Measurements from ENCODE around the gene CCNL2.
"Not testable (repeated sequence)": the region's sequence is repeated elsewhere in the genome, so short reads cannot be mapped to it uniquely, and the experiment has no call there.

The CCNL2 gene

GRCh38 chr1:1399187-1399871 lies at the start of gene CCNL2:
TSS of gene CCNL2 (minus strand) at chr1:1399335. CDS start at chr1:1399306, 29 bp downstream.
- DNase-seq: peak; percentile 99

DNA sequence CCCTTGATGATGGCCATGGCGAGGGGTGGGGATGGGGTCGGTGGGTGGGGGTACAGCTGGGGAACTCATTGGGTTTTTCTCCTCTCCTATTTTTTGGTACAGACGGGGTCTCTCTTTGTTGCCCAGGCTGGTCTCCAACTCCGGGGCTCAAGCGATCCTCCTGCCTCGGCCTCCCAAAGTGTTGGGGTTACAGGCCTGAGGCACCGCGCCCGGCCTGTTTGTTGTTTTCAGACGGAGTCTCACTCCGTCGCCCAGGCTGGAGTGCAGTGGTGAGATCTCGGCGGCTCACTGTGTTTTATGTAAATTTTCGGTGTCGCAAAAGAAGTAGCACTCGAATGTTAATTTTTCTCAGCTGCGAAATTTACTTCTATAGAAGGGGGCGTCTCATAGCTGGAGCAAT lies 47.5 kb upstream of the CCNL2 start:
- not testable (repeated sequence) for DNase-seq

DNA sequence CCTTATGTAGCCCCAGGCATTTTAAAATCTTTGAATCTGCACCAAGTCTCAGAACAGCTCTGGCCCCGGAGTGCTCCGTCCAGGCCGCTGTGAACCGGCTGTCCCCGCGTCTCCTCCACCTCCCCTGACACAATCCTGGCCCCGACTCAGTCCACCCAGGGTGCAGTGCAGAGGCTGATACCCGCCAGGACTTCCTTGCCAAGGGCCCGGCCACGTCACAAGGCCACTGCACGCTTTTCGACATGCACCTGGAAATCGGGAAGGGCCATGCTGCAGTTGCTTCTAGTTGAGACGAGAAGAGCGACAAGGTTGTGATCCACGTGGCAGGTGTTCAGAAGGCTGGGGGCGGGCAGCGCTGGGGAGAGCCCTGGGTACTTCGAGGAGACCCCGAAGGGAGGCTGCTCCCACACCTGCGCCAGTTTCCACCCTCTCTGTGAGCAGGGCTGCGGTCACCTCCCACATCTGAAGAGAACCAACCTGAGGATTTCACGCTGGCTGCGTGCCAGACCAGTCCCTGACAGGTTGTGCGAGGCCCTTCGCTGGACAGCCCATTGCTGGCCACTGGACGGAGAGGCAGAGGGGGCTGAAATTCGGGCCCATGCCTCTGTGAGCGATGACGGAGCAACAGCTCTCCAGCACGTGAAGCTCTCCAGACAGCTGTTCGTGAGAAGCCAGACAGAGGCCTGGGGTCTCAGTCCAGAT lies 43.1 kb upstream of the CCNL2 start:
- no peak for DNase-seq

GRCh38 chr1:1441002-1441888 lies 42.1 kb upstream of the CCNL2 start:
- peak; percentile 71 for DNase-seq

GRCh38 chr1:1440262-1441001 lies 41.3 kb upstream of the CCNL2 start:
- no peak for DNase-seq

DNA sequence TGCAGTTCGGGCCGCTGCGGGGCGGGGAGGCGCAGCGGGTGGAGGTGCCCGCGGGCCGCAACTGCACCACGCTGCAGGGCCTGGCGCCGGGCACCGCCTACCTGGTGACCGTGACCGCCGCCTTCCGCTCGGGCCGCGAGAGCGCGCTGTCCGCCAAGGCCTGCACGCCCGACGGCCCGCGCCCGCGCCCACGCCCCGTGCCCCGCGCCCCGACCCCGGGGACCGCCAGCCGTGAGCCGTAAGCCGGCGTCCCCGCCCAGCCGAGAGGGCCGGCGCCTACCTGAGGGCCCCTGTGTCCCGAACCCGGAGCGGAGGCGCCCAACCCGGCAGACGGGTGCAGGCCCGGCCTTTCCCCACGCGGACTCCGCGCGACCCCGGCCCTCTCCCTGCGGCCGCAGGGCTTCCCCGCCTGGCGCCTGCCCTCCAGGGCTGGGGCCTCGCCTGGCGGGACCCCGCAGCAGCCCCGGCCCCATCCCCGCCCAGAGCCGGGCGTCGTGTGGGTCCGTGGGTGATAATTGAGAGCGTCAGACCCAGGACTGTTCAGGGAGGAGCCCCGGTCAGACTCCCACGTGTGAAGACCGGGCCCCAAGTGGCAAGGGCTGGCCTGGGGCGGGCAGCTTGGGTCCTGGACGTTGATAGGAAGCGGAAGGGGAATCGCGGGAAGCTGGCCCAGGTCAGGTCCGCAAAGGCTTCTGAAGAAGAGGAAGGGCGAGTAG lies 40.6 kb upstream of the CCNL2 start:
- no peak for DNase-seq

DNA sequence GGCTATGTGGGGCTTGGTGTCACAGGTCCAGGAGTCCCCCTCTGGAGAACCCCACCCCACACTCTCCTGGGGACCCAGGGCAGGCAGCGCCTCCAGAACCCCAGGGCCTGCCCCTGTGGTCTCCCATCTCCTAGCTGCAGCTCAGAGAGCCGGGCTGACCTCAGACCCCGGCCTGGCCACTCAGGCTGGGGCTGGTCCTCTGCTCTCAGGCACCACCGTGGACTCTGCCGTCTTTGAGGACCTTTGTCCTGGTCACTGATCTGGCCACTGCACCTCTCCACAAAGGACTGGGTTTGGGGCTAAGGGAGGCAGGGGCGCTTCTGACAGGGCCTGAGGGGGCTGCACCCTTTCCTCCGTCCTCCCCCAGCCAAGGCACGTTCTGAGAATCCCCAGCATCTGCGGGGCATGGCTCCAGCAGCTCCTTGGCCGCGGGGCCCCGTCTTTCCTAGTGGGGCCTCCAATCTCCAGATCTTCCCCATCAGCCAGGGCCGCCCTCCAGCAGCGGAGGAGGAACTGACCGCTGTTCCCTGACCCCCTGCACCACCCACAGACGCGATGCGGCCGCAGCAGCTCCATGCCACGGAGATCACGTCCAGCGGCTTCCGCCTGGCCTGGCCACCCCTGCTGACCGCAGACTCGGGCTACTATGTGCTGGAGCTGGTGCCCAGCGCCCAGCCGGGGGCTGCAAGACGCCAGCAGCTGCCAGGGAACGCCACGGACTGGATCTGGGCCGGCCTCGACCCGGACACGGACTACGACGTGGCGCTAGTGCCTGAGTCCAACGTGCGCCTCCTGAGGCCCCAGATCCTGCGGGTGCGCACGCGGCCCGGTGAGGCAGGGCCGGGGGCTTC lies 39.6 kb upstream of the CCNL2 start:
- DNase-seq: no peak

DNA sequence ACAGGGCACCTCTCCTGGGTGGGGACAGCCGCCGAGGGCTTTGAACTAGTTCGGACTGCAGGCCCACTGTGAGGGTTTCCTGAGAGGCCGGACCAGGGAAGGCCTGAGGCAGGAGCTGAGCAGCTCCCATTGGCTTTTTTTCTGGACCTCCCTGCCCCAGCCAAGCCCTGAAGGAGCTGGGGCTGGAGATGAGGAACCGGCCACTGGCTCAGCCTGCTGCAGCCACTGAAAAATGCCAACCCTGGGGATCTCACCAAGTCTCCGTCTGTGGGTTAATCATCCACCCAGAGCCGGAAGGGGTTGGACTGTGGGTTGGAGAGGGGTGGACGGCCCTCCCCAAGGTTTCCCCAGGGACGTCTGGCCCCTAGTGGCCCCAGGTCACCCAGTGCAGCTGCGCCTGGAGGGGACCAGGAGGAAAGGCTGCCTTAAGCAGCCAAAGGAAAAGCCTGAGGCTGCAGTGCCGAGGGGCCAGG lies 38.8 kb upstream of the CCNL2 start:
- DNase-seq: no peak

DNA sequence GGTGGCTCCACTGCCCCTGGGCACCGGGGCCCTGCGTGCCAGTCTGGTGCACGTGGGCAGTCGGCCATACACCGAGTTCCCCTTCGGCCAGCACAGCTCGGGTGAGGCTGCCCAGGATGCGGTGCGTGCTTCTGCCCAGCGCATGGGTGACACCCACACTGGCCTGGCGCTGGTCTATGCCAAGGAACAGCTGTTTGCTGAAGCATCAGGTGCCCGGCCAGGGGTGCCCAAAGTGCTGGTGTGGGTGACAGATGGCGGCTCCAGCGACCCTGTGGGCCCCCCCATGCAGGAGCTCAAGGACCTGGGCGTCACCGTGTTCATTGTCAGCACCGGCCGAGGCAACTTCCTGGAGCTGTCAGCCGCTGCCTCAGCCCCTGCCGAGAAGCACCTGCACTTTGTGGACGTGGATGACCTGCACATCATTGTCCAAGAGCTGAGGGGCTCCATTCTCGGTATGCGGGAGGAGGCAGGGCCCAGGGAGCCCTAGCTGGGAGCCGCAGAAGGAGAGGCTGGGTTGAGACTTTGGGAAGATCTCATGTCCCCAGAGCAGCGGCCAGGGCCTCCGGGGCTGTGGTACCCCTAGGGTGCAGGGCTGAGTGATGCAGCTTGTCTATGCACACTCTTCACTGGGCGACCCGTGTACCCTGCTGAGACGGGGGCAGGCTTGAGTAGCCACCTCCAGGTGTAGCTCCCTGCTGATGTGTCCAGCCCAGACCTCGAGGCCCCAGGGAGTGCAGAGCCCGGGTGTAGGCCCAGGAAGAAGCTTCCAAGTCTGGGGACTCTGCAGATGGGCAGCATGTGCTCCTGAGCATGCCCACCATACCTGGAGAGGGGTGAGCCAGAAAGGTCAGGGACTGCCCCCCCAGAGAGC lies 38.1 kb upstream of the CCNL2 start:
- no peak for DNase-seq

DNA sequence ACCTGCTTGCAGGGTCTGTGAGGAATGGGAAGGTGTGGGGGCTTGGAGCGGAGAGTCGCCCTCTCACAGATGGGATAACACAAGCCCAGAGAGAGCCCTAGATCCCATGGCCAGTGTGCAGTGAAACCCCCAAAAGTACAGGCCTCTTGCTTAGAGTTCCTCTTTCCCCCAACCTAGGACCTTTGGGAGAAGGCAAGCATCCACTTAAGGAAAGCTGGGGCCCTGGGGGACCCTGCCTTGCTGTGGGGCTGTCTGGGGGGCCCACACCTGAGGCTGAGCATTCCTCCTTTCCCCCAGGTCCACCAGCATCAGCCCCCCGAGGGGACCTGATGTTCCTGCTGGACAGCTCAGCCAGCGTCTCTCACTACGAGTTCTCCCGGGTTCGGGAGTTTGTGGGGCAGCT lies 37.5 kb upstream of the CCNL2 start:
- no peak for DNase-seq

GRCh38 chr1:1435911-1436629 lies 36.9 kb upstream of the CCNL2 start:
- DNase-seq: no peak

GRCh38 chr1:1435106-1435903 lies 36.2 kb upstream of the CCNL2 start, which contains the start of gene VWA1:
TSS of gene VWA1 (plus strand) at chr1:1435690. CDS start at chr1:1435749, 59 bp downstream.
- peak; percentile 71 for DNase-seq

- DNase-seq: no peak
Measured at GRCh38 chr1:1434824-1435105, 35.6 kb upstream of the CCNL2 start.

- DNase-seq: no peak
Measured at GRCh38 chr1:1434131-1434823, 35.1 kb upstream of the CCNL2 start.

DNA sequence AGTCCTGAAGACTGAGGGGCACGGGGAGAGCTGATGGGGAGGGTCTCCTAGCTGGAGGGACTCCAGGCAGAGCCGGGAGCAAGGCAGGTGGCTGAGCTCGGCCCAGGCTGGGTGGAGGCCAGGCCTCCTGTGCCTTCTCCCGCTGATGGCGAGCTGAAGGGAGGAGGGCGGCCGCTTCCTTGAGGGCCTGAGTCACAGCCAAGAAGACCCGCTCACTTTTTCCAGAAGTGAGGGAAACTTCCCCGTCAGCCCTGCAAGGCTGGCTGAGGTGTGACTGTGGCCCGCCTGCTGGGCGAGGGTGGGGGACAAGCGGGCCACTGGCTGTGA lies 34.6 kb upstream of the CCNL2 start:
- peak; percentile 48 for DNase-seq

GRCh38 chr1:1432951-1433803 lies 34.0 kb upstream of the CCNL2 start:
- no peak for DNase-seq
